ENCODE results near the gene RIT1. TPM values are rescaled to one million over a fixed set of nuclear protein-coding genes. Genes with fewer than 3 reads are reported as not detected.

The RIT1 gene
- total RNA-seq, 1 donor from 2014 or later = 30.1 TPM

GRCh38 chr1:155872527-155872926 lies 38.6 kb downstream of the RIT1 start:
- DNase-seq (ENCODE audit: low spot score, unreplicated experiment) = no peak
- H3K36me3 Mint-ChIP-seq (ENCODE audit: insufficient read depth) = no peaks in the 10 kb centered on the region
- no peak overlapping the region for H3K4me3 Mint-ChIP-seq (ENCODE audit: low read depth)
- no peaks in the 10 kb centered on the region for H3K9me3 Mint-ChIP-seq (ENCODE audit: low read depth)
- H3K27me3 Mint-ChIP-seq = peaks cover 15% of the 10 kb centered on the region
- no peaks in the 10 kb centered on the region for H3K4me1 Mint-ChIP-seq (ENCODE audit: low read depth)
- TF ChIP-seq CTCF (IDR thresholded peaks at IDR 0.05; ENCODE audit: unreplicated experiment) = no peak
- H3K27ac Mint-ChIP-seq = no peak overlapping the region

- Mint-ChIP-seq H3K36me3 (ENCODE audit: insufficient read depth) (no peaks in the 10 kb centered on the region), H3K9me3 (ENCODE audit: low read depth) (no peaks in the 10 kb centered on the region), H3K27me3 (peaks cover 18% of the 10 kb centered on the region), H3K4me1 (ENCODE audit: low read depth) (no peaks in the 10 kb centered on the region), H3K27ac (no peak overlapping the region), H3K4me3 (ENCODE audit: low read depth) (no peak overlapping the region)
- no peak for TF ChIP-seq CTCF (IDR thresholded peaks at IDR 0.05; ENCODE audit: unreplicated experiment)
- DNase-seq (ENCODE audit: low spot score, unreplicated experiment) = no peak
Measured at GRCh38 chr1:155871390-155871789, 39.8 kb downstream of the RIT1 start.

- H3K27me3 Mint-ChIP-seq = peaks cover 17% of the 10 kb centered on the region
- no peak for TF ChIP-seq CTCF (IDR thresholded peaks at IDR 0.05; ENCODE audit: unreplicated experiment)
- no peak for DNase-seq (ENCODE audit: low spot score, unreplicated experiment)
- H3K9me3 Mint-ChIP-seq (ENCODE audit: low read depth) = no peaks in the 10 kb centered on the region
- no peaks in the 10 kb centered on the region for H3K36me3 Mint-ChIP-seq (ENCODE audit: insufficient read depth)
- H3K27ac Mint-ChIP-seq = no peak overlapping the region
- H3K4me1 Mint-ChIP-seq (ENCODE audit: low read depth) = no peaks in the 10 kb centered on the region
- no peak overlapping the region for H3K4me3 Mint-ChIP-seq (ENCODE audit: low read depth)
Measured at GRCh38 chr1:155867766-155868165, 43.4 kb downstream of the RIT1 start.

GRCh38 chr1:155864393-155864792 lies 46.8 kb downstream of the RIT1 start:
- H3K4me1 Mint-ChIP-seq (ENCODE audit: low read depth) = no peaks in the 10 kb centered on the region
- H3K4me3 Mint-ChIP-seq (ENCODE audit: low read depth) = no peak overlapping the region
- no peaks in the 10 kb centered on the region for H3K36me3 Mint-ChIP-seq (ENCODE audit: insufficient read depth)
- H3K27ac Mint-ChIP-seq = no peak overlapping the region
- H3K9me3 Mint-ChIP-seq (ENCODE audit: low read depth) = no peaks in the 10 kb centered on the region
- no peak for TF ChIP-seq CTCF (IDR thresholded peaks at IDR 0.05; ENCODE audit: unreplicated experiment)
- H3K27me3 Mint-ChIP-seq = peaks cover 24% of the 10 kb centered on the region
- DNase-seq (ENCODE audit: low spot score, unreplicated experiment) = no peak

- Mint-ChIP-seq H3K9me3 (ENCODE audit: low read depth) (no peaks in the 10 kb centered on the region), H3K27me3 (peaks cover 22% of the 10 kb centered on the region), H3K27ac (no peak overlapping the region), H3K4me3 (ENCODE audit: low read depth) (no peak overlapping the region), H3K4me1 (ENCODE audit: low read depth) (peaks cover 3% of the 10 kb centered on the region), H3K36me3 (ENCODE audit: insufficient read depth) (peaks cover 1% of the 10 kb centered on the region)
- no peak for TF ChIP-seq CTCF (IDR thresholded peaks at IDR 0.05; ENCODE audit: unreplicated experiment)
- DNase-seq (ENCODE audit: low spot score, unreplicated experiment) = no peak
Measured at GRCh38 chr1:155861896-155862295, 49.3 kb downstream of the RIT1 start.
